AG04449 (cell line): ENCODE measurements around the gene CDH12.

Experiments used
- CTCF ChIA-PET: fragments of 350-600 bp; formaldehyde crosslinking; extraction: SDS; loops from one replicate; lab custom pipeline; 2021; ENCODE audit warnings: antibody characterized with exemption; lab: Yijun Ruan, JAX
- POLR2A ChIA-PET: fragments of 400-600, 350-600 bp; formaldehyde crosslinking; extraction: SDS; loops from one replicate; lab custom pipeline; 2020; ENCODE audit warnings: antibody characterized with exemption, inconsistent platforms; lab: Yijun Ruan, JAX
- DNase-seq: peaks from one replicate; pipeline ENCODE4 v3.0.0-alpha.2; 2010; ENCODE audit warnings: low read depth, low spot score
- H3K4me3 ChIP-seq: 2 replicates; pipeline ENCODE4 v1.5.1; 2011; ENCODE audit warnings: low read depth, mild to moderate bottlenecking, control low read depth, low read length
- TF ChIP-seq, protein P1 (sequence below): IDR thresholded peaks from one replicate; pipeline ENCODE4 v1.5.1; 2011; ENCODE audit warnings: mild to moderate bottlenecking, moderate library complexity, low read length, control low read depth, inconsistent platforms; ENCODE audit not compliant: insufficient read depth; ENCODE audit errors: missing control alignments

The CDH12 gene

DNA sequence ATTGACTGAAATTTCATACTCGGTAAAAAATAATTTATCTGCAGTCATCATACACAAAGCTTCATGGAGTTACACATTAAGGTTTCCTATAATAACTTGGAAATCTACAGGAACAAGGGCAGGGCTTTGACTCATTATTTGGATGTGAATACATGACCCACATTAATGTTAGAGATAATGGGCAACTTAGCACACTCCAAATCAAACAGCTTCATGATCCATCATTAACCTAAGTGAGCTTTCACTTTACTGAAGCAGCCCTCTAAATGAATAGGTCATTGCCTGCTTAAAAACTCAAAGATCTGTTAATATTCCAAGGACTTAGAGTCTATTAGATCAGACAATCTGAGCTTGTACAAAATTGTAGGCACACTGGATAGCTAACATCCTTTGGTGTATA is 9.0 kb downstream of the CDH12 start:
- POLR2A ChIA-PET: no interaction called here
- TF ChIP-seq, protein P1, sequence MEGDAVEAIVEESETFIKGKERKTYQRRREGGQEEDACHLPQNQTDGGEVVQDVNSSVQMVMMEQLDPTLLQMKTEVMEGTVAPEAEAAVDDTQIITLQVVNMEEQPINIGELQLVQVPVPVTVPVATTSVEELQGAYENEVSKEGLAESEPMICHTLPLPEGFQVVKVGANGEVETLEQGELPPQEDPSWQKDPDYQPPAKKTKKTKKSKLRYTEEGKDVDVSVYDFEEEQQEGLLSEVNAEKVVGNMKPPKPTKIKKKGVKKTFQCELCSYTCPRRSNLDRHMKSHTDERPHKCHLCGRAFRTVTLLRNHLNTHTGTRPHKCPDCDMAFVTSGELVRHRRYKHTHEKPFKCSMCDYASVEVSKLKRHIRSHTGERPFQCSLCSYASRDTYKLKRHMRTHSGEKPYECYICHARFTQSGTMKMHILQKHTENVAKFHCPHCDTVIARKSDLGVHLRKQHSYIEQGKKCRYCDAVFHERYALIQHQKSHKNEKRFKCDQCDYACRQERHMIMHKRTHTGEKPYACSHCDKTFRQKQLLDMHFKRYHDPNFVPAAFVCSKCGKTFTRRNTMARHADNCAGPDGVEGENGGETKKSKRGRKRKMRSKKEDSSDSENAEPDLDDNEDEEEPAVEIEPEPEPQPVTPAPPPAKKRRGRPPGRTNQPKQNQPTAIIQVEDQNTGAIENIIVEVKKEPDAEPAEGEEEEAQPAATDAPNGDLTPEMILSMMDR: no peak
- no peak for DNase-seq
- CTCF ChIA-PET: no interaction called here
- no peak overlapping the region for H3K4me3 ChIP-seq

DNA sequence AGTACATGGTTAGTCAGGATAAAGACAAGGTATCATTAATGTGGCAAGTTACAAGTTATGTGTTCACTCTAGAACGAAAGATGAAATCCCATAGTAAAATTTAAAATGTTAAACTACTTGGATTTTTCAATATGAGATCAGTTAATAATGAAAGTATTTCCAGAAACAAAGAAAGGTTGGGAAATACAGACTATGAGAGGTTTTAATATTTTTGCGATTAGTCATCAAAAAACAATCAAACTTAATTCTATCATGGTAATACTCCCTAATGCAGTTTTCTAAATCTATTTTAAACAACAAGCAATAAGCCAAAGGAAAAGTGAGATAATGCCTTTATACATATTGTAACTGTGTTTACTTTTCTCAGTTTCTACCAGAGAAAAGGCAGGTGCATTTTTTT is 10.6 kb downstream of the CDH12 start:
- ChIA-PET CTCF (no interaction called here), POLR2A (no interaction called here)
- H3K4me3 ChIP-seq: no peak overlapping the region
- no peak for DNase-seq
- TF ChIP-seq, protein P1: no peak

GRCh38 chr5:22837803-22838202 is 15.3 kb downstream of the CDH12 start:
- no peak for DNase-seq
- H3K4me3 ChIP-seq: no peak overlapping the region
- CTCF ChIA-PET: no interaction called here
- TF ChIP-seq, protein P1: no peak
- POLR2A ChIA-PET: no interaction called here

DNA sequence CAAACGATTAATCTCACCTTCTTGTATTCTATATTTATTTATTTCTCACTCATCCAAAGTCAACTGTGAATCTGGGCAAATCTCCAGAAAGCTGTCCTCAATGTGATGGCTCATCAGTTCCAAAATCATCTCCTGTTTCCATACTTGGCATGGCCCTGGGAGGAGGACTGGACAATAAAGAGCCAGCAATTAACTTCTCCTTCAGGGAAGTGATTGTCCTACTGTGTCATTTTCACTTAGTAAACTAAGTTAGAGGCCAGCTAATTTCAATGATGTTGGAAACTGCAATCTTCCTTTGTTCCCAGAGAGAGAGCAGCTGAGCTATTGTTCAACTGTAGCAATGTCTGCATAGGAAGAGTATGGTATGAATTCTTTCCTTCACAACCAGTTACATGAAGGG is 17.5 kb downstream of the CDH12 start:
- POLR2A ChIA-PET: no interaction called here
- no peak for DNase-seq
- TF ChIP-seq, protein P1: no peak
- CTCF ChIA-PET: no interaction called here
- H3K4me3 ChIP-seq: no peak overlapping the region

DNA sequence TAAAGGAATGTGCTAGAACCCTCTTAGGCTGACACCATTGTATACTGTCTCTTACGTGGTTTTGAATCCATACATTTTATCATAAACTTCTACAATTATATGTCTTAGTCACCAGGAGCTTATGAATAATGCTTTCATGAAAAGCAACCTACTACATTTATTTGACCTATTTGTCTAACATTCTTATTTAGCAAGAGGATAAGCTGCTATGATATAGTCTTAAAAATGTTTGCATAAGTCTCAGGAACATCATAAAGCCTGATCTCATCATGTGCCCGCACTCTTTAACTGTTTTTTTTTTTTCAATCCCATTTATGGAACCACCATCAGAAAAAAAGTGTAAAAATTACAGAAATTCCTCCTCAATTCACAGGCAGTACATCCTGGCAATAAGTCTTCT is 59.7 kb downstream of the CDH12 start:
- POLR2A ChIA-PET: no interaction called here
- TF ChIP-seq, protein P1: no peak
- no peak for DNase-seq
- CTCF ChIA-PET: no interaction called here
- H3K4me3 ChIP-seq: no peak overlapping the region

DNA sequence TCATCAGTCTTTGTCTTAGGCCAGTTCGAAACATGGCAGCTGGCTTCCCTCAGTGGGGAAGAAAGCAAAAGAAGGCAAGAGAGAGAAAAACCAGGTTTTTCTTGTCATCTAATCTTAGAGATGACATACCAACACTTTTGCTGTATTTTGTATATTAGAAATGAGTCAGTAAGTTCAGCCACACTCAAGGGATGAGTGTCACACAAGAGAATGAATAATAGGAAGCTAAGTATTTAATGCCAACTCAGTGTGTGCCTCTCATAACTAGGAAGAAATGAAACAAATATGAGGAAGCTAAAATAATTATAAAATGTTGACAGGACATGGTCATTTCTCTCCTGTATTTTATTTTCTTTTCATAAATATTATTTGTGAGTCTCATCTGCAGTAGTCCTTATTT is 65.3 kb downstream of the CDH12 start:
- ChIA-PET POLR2A (no interaction called here), CTCF (no interaction called here)
- TF ChIP-seq, protein P1: no peak
- H3K4me3 ChIP-seq: no peak overlapping the region
- DNase-seq: no peak
